H9 (cell line): ENCODE results near the gene CLSTN3. TPM values are rescaled to one million over a fixed set of nuclear protein-coding genes. Genes with fewer than 3 reads are reported as not detected.
A peak's percentile ranks its signal among the peaks of the same experiment; 100 is the strongest.

Experiments
- DNase-seq: peaks from one replicate; pipeline ENCODE4 v3.0.0-alpha.2; 2017
- H2AFZ ChIP-seq: one replicate; pipeline ENCODE4 v1.6.1; 2013; ENCODE audit warnings: mild to moderate bottlenecking, low read length, control low read depth, moderate library complexity
- H2AK5ac ChIP-seq: 2 replicates; pipeline ENCODE4 v1.6.1; 2013; ENCODE audit warnings: low read length, control low read depth, mixed read lengths; ENCODE audit not compliant: insufficient read length
- H2BK120ac ChIP-seq: one replicate; pipeline ENCODE4 v1.6.1; 2013; ENCODE audit warnings: low read depth, mild to moderate bottlenecking, low read length, control low read depth, inconsistent platforms; ENCODE audit not compliant: poor library complexity, severe bottlenecking
- H2BK12ac ChIP-seq: 2 replicates; pipeline ENCODE4 v1.6.1; 2013; ENCODE audit warnings: low read length, control low read depth, mixed read lengths, low read depth; ENCODE audit not compliant: insufficient read length
- H2BK15ac ChIP-seq: 2 replicates; pipeline ENCODE4 v1.6.1; 2013; ENCODE audit warnings: low read depth, low read length, control low read depth
- H2BK20ac ChIP-seq: one replicate; pipeline ENCODE4 v1.6.1; 2013; ENCODE audit warnings: low read depth, mild to moderate bottlenecking, low read length, control low read depth, inconsistent platforms; ENCODE audit not compliant: poor library complexity, severe bottlenecking
- H2BK5ac ChIP-seq: 2 replicates; pipeline ENCODE4 v1.6.1; 2013; ENCODE audit warnings: low read length, control low read depth, mixed read lengths; ENCODE audit not compliant: insufficient read length
- H3K14ac ChIP-seq: 2 replicates; pipeline ENCODE4 v1.6.1; 2013; ENCODE audit warnings: low read length, control low read depth; ENCODE audit not compliant: insufficient read depth
- H3K18ac ChIP-seq: 2 replicates; pipeline ENCODE4 v1.6.1; 2013; ENCODE audit warnings: low read depth, mild to moderate bottlenecking, mixed read lengths, low read length, control low read depth; ENCODE audit not compliant: insufficient read length
- H3K23ac ChIP-seq: 2 replicates; pipeline ENCODE4 v1.6.1; 2013; ENCODE audit warnings: low read length, control low read depth, mixed read lengths, low read depth; ENCODE audit not compliant: insufficient read length
- H3K23me2 ChIP-seq: 2 replicates; pipeline ENCODE4 v1.6.1; 2013; ENCODE audit warnings: low read depth, mild to moderate bottlenecking, mixed read lengths, low read length, control low read depth; ENCODE audit not compliant: insufficient read length, poor library complexity, severe bottlenecking
- H3K27ac ChIP-seq: 2 replicates; pipeline ENCODE4 v1.5.1; 2013; ENCODE audit warnings: low read length, control low read depth, mixed read lengths, low read depth; ENCODE audit not compliant: insufficient read length
- H3K27me3 ChIP-seq: 2 replicates; pipeline ENCODE4 v1.6.1; 2013; ENCODE audit warnings: low read length, control low read depth, inconsistent platforms; ENCODE audit not compliant: insufficient read depth
- H3K4ac ChIP-seq: 2 replicates; pipeline ENCODE4 v1.6.1; 2013; ENCODE audit warnings: low read depth, mild to moderate bottlenecking, control low read depth, inconsistent platforms, low read length, moderate library complexity
- H3K4me1 ChIP-seq: 2 replicates; pipeline ENCODE4 v1.6.1; 2013; ENCODE audit warnings: low read length, control low read depth, inconsistent platforms; ENCODE audit not compliant: insufficient read depth
- H3K4me2 ChIP-seq: 2 replicates; pipeline ENCODE4 v1.6.1; 2013; ENCODE audit warnings: low read length, control low read depth, mixed read lengths; ENCODE audit not compliant: insufficient read length, insufficient read depth
- H3K56ac ChIP-seq: 2 replicates; pipeline ENCODE4 v1.6.1; 2013; ENCODE audit warnings: low read depth, mild to moderate bottlenecking, mixed read lengths, low read length, control low read depth; ENCODE audit not compliant: insufficient read length
- H3K79me1 ChIP-seq: 2 replicates; pipeline ENCODE4 v1.6.1; 2013; ENCODE audit warnings: low read depth, mild to moderate bottlenecking, moderate library complexity, low read length, control low read depth, inconsistent platforms; ENCODE audit not compliant: insufficient read depth, poor library complexity, severe bottlenecking
- H3K79me2 ChIP-seq: 2 replicates; pipeline ENCODE4 v1.6.1; 2013; ENCODE audit warnings: low read length, control low read depth, inconsistent platforms; ENCODE audit not compliant: insufficient read depth
- H3K9ac ChIP-seq: 2 replicates; pipeline ENCODE4 v1.6.1; 2013; ENCODE audit warnings: low read length, control low read depth, mixed read lengths; ENCODE audit not compliant: insufficient read length; ENCODE audit errors: extremely low read depth
- H3K9me3 ChIP-seq: one replicate; pipeline ENCODE4 v1.6.1; 2013; ENCODE audit warnings: low read depth, low read length, inconsistent platforms; ENCODE audit not compliant: control insufficient read depth
- H3T11ph ChIP-seq: one replicate; pipeline ENCODE4 v1.6.1; 2013; ENCODE audit warnings: mild to moderate bottlenecking, low read length, control low read depth, inconsistent platforms
- H4K20me1 ChIP-seq: one replicate; pipeline ENCODE4 v1.6.1; 2013; ENCODE audit not compliant: control insufficient read depth, insufficient read length, insufficient read depth
- H4K5ac ChIP-seq: 2 replicates; pipeline ENCODE4 v1.6.1; 2013; ENCODE audit warnings: low read depth, mild to moderate bottlenecking, mixed read lengths, low read length, control low read depth; ENCODE audit not compliant: insufficient read length
- H4K8ac ChIP-seq: replicated peaks from 2 replicates; pipeline ENCODE4 v1.6.1; 2013; ENCODE audit warnings: low read length, control low read depth, mixed read lengths, low read depth; ENCODE audit not compliant: insufficient read length
- H4K91ac ChIP-seq: 2 replicates; pipeline ENCODE4 v1.6.1; 2013; ENCODE audit warnings: low read depth, mild to moderate bottlenecking, moderate library complexity, mixed read lengths, low read length, control low read depth; ENCODE audit not compliant: insufficient read length
- H3K27ac Mint-ChIP-seq, 3 experiments: 2 replicates in 2 of 3; 3 replicates in 1 of 3; pipeline ENCODE4 v1.8.0; 2020 to 2021; ENCODE audit warnings: mixed read lengths in 3 of 3, mild to moderate bottlenecking in 1 of 3, moderate library complexity in 1 of 3
- H3K27me3 Mint-ChIP-seq: 2 replicates; pipeline ENCODE4 v1.8.0; 2021; ENCODE audit warnings: low read depth, mild to moderate bottlenecking, moderate library complexity, mixed read lengths
- H3K36me3 Mint-ChIP-seq, 3 experiments: 2 replicates in 2 of 3; 3 replicates in 1 of 3; pipeline ENCODE4 v1.8.0; 2020 to 2021; ENCODE audit warnings: low read depth in 3 of 3, mixed read lengths in 3 of 3; ENCODE audit not compliant: insufficient read depth in 1 of 3
- H3K4me1 Mint-ChIP-seq, 2 experiments: 2 replicates each; pipeline ENCODE4 v1.8.0; 2020; ENCODE audit warnings: mixed read lengths in 2 of 2
- H3K4me3 Mint-ChIP-seq, 2 experiments: 2 replicates in 1 of 2; 3 replicates in 1 of 2; pipeline ENCODE4 v1.8.0; 2020 to 2021; ENCODE audit warnings: mild to moderate bottlenecking in 2 of 2, mixed read lengths in 2 of 2, moderate library complexity in 1 of 2
- H3K9me3 Mint-ChIP-seq, 2 experiments: 2 replicates in 1 of 2; 3 replicates in 1 of 2; pipeline ENCODE4 v1.8.0; 2020; ENCODE audit warnings: mild to moderate bottlenecking in 2 of 2, mixed read lengths in 2 of 2, moderate library complexity in 1 of 2
- WGBS: extraction: QIAGEN DNeasy Blood & Tissue Kit; methylation state at CpG from one replicate; pipeline ENCODE4 v1.1.7; 2013; ENCODE audit warnings: missing lambda C conversion rate, low lambda C conversion rate, mixed read lengths; ENCODE audit not compliant: insufficient read length; ENCODE audit errors: extremely low coverage; 5-methylcytosine and 5-hydroxymethylcytosine counted together
- total RNA-seq: library from RNA; stranded (reverse); gene quantifications from 2 replicates; pipeline ENCODE4 v1.2.1, GENCODE V29; 2021
- TF ChIP-seq, protein P1 (sequence below): fragments of 200-600 bp; sonication (generic); conservative IDR thresholded peaks from 3 replicates; pipeline ENCODE4 v1.8.0; 2021; ENCODE audit warnings: antibody characterized with exemption, mild to moderate bottlenecking

The CLSTN3 gene
- total RNA-seq, 1 experiment from 2014 or later, result 26.2 TPM

GRCh38 chr12:7190268-7191055 is 60.3 kb downstream of the CLSTN3 start:
- Histone ChIP-seq H2BK120ac (no peak overlapping the region), H3K23ac (no peak overlapping the region), H3K4ac (no peak overlapping the region), H3K27me3 (no peaks in the 10 kb centered on the region), H4K91ac (no peak overlapping the region), H4K20me1 (no peaks in the 10 kb centered on the region), H2BK15ac (no peak overlapping the region), H2BK20ac (no peak overlapping the region), H3K79me2 (no peaks in the 10 kb centered on the region; the same call in 1 of the 2 replicates), H4K5ac (no peak overlapping the region), H3K79me1 (no peaks in the 10 kb centered on the region), H3K23me2 (peaks cover 15% of the 10 kb centered on the region), H4K8ac (no peak overlapping the region), H2AFZ (no peak overlapping the region), H2BK12ac (no peak overlapping the region), H3K4me1 (peaks cover 3% of the 10 kb centered on the region; the same call in 1 of the 2 replicates), H3K18ac (peak overlapping the region; percentile 2), H2AK5ac (no peak overlapping the region), H3T11ph (no peak overlapping the region), H2BK5ac (no peak overlapping the region), H3K56ac (no peak overlapping the region), H3K14ac (peak overlapping the region; percentile 38), H3K27ac (no peak overlapping the region), H3K9me3 (no peaks in the 10 kb centered on the region), H3K9ac (peak overlapping the region; percentile 6), H3K4me2 (peak overlapping the region; percentile 96)
- TF ChIP-seq, protein P1, sequence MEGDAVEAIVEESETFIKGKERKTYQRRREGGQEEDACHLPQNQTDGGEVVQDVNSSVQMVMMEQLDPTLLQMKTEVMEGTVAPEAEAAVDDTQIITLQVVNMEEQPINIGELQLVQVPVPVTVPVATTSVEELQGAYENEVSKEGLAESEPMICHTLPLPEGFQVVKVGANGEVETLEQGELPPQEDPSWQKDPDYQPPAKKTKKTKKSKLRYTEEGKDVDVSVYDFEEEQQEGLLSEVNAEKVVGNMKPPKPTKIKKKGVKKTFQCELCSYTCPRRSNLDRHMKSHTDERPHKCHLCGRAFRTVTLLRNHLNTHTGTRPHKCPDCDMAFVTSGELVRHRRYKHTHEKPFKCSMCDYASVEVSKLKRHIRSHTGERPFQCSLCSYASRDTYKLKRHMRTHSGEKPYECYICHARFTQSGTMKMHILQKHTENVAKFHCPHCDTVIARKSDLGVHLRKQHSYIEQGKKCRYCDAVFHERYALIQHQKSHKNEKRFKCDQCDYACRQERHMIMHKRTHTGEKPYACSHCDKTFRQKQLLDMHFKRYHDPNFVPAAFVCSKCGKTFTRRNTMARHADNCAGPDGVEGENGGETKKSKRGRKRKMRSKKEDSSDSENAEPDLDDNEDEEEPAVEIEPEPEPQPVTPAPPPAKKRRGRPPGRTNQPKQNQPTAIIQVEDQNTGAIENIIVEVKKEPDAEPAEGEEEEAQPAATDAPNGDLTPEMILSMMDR, result no peak
- Mint-ChIP-seq H3K27ac (peak overlapping the region in 2 of 3 experiments; percentile 65 to 85; a peak in 2 of 7 replicates), H3K36me3 (peaks cover 31 to 36% (median 35%) of the 10 kb centered on the region in 3 experiments), H3K27me3 (no peaks in the 10 kb centered on the region), H3K4me1 (peaks cover 17 to 26% of the 10 kb centered on the region in 2 experiments), H3K9me3 (no peaks in the 10 kb centered on the region; a peak in 1 of 5 replicates), H3K4me3 (peak overlapping the region; percentile 84 to 95)
- WGBS, result no CpG with 5 or more reads among the region's 17 CpGs
- DNase-seq, result peak; percentile 59
